HT-29 (cell line): Measurements from ENCODE around the gene ATP8B3. TPM values are rescaled to one million over a fixed set of nuclear protein-coding genes. Genes with fewer than 3 reads are reported as not detected.

Experiments
- DNase-seq: peaks from one replicate; pipeline ENCODE4 v3.0.0-alpha.2; 2015; ENCODE audit warnings: low spot score
- total RNA-seq: library from RNA; depleted of rRNA; stranded (reverse); fragments of >200 nt; shearing (Covaris generic); gene quantifications from 2 replicates; pipeline ENCODE4 v1.2.3, GENCODE V29; 2014

ATP8B3 gene
- total RNA-seq, 1 experiment from 2014 or later, result 2.0 TPM

DNA sequence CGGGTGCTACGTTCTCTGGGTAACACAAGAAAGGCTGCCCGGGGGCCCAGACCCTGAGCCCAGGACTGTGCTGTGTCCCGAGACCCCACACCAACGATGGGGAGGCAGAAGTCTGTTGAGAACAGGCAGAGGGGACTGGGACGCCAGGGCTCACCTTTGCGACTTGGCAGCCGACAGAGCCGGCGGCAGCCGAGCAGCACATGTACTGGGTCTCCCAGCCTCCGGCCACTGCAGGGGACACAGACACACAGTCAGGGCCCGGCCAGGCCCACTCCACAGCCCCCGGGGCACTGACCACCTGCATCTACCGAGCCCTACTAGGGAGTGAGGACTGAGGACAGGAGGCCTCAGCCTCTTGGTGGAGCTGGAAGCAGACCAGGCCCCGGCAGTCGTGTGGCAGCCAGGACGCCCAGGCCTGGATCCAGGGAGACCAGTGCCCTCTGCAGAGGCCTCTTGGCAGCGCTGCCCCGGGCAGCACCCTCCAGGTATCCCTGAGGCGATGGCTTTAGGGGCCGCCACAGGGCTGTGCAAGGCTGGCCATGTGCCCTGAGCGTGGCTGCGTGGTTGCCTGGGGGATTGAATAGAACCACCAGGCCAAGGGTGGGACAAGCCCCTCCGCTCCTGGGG is 5.6 kb upstream of the ATP8B3 start:
- no peak for DNase-seq

- DNase-seq, result no peak
These were observed 4.6 kb upstream of the ATP8B3 start for GRCh38 chr19:1816530-1817298.

- DNase-seq, result no peak
These were observed 3.8 kb upstream of the ATP8B3 start for GRCh38 chr19:1815605-1816529.

GRCh38 chr19:1814833-1815604 is 2.9 kb upstream of the ATP8B3 start:
- DNase-seq, result no peak

- DNase-seq, result no peak
These were observed 2.3 kb upstream of the ATP8B3 start for GRCh38 chr19:1814391-1814790.

DNA sequence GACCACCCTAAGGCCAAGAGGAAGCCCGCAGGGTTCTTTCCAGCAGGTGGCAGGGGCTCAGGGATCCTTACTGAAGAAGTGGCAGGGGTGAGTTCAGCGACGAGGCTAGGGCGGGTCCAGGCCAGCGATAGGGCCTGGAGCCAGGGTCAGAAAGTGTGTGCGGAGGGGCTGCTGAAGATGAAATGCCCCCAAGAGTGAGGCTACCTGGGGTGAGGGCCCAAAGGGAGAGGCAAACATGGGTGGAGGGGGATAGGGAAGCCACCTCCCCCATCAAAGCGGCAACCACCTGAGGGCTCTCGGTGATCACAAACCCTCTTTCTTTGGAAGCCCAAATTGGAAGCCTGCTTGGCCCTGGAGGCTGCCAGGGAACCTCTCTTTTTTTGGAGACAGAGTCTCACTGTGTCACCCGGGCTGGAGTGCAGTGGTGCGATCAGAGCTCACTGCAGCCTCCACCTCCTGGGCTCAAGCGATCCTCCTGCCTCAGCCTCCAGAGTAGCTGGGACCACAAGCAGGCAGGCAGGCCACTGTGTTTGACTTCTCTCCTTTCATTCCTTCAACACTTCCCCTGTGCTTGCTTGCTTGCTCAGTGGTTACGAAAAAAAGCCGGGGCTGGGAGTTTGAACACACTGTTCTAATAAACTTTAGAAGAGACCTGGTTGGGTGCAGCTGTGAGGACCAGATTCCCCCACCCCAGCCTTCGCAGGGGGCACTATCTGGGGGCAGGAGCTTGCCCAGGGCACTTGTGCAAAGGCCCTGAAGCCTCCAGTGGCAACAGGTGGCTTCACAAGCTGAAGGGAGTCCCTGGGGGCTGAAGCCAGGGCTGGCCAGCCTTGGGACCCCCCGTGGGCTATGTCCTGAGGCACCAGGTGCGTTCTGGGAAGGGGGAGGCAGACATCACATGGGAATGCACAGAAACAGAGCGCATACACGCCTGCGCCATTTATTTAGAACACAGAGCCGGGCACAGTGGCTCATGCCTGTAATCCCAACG is 1.4 kb upstream of the ATP8B3 start:
- DNase-seq, result no peak

DNA sequence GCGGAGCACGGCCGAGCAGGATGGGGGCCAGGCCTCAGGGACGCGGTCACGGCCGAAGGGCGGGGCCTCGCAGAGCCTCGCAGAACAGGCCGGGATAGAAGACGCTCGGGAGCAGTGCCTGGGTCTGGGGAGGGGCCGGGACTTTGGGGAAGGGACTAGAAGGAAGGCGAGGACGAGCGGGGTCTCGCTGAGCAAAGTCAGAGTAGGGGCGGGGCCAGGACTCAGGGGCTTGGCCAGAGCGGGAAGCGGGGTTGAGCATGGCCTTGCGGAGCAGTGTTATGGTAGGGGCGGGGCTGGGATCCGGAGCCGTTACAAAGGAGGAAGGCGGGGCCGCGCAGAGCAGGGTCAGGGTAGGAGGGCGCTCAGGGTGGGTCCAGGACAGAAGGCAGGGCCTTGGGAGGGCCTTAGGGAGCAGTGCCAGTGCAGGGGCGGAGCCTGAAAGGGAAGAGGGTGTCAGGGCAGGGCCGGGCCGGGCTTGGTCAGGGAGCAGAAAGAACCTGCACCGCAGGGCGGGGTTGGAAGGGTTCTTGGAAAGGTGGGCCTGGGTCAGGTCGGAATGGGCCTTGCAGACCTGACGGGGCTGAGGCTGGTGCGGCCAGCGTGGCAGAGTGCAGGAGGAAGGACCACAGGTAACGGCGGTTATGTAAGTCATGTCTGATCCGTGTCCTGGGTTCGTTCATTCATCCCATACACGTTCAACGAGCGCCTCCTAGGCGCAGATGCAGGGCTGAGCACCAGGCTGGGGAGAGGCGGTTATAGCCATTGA is 533 bp upstream of the ATP8B3 start:
- DNase-seq, result peak; percentile 84

DNA sequence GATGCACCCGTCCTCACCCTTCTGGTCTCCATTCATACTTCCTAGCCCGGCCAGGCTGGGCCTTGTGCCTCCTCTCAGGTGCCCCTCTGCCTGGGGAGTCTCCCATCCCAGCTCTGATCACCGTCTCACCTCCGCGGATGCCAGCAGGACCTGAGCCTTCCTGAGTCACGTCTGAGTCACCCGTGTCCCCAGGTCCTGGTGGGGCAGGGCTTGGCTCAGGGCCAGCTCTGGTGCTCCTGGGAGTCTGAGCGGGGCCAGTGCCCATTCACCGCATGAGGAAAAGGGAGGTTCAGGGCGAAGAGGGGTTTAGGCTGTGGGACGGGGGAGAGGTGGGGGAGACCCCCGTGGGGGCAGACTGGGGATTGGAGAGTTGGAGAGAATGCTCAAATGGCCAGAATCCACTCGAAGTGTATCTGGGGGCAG is 593 bp downstream of the ATP8B3 start:
- DNase-seq, result peak; percentile 83

GRCh38 chr19:1810439-1811160 is 1.5 kb downstream of the ATP8B3 start:
- DNase-seq, result no peak

- DNase-seq, result no peak
These were observed 2.4 kb downstream of the ATP8B3 start for GRCh38 chr19:1809678-1810077.

- DNase-seq, result no peak
These were observed 3.7 kb downstream of the ATP8B3 start for GRCh38 chr19:1808395-1808731.

- no peak for DNase-seq
These were observed 4.2 kb downstream of the ATP8B3 start for GRCh38 chr19:1807695-1808394.

GRCh38 chr19:1807030-1807694 is 4.9 kb downstream of the ATP8B3 start:
- no peak for DNase-seq

DNA sequence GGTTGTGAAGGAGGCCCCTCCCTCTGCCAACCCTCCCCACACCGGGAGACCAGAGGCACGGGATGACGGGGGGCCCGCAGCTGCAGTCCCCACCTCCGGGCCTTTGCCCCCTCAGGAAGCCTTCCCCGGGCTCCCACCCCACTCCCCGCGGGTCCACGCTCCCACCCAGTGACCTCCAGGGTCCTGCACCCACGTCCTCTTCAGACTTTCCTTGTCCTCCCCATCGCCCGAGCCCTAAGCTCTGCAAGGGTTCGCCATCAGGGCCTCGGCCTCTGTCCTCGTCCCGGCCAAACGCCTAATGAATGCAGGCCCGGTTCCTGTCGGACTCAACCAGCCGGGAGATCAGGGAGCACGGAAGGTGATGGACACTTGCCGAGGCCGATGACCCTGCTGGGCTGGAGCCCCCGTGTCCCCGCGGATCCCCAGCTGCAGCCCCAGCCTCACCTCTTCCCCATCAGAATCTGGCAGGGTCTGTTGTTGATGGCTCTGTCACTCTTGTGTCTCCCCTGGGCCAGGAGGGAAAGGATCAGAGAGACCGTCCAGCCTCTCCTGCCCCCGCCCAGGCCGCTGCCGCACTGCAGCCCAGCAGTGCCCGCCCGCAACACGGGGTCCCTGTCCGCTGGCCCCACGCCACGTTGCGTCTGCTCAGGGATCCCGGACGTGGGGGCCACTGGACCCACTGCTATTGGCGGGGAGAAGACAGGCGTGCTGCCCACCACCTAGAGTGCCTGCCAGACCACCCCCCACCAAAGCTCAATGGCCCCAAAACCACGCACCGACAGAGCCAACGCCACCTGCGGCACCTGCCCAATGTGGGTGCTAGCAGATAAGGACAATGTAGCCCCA is 5.7 kb downstream of the ATP8B3 start:
- DNase-seq, result no peak

DNA sequence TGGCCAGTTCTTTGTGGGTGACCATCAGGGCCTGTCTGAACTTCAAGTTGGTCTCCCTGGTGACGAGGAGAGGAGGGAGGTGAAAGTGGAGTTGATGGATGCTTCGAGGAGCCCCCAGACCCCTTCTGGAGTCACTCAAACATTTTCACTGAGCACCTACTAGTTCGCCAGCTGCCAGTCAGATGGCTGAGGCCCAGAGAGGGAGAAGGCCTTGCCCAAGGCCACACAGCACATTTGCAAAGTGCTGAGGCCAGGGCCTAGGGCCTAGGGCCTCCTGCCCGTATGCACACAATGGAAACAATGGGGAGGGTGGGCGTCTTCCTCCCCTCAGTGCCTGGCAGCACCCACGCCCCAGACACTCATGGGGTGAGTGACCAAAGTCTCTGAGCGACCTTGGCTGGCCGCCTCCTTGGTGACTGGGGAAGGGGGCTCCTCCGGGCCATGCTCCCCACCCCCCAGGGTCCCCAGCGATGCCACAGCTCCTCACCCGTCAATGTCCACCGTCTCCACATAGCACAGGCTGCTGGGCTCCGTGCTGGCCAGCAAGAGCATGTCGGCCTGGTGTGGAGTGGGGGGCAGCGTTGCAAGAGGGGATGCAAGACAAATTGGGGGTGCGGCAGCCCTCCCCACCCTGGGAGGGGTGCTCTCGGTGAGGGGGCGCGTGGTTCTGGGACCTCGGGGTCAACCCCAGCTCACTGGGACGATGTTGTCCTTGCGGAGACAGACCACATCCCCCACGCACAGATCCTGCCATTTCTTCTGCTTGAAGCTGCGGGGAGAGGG is 6.5 kb downstream of the ATP8B3 start:
- DNase-seq, result no peak

DNA sequence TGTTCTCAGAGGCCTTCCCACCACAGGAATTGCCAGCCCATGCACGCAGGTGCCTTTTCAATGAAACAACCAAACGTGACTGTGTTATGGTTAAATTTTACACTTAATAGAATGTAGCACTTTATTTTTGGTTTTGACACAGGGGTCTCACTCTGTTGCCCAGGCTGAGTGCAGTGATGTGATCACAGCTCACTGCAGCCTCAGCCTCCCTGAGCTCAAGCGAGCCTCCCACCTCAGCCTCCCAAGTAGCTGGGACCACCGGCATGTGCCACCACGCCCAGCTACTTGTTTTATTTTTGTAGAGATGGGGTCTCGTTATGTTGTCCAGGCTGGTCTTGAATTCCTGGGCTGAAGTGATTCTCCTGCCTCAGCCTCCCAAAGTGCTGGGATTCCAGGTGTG is 7.2 kb downstream of the ATP8B3 start:
- no peak for DNase-seq
